GM12865 (cell line): ENCODE measurements around the gene KRTCAP2.

Source experiments
- DNase-seq: peaks from one replicate; pipeline ENCODE4 v3.0.0; 2010; ENCODE audit warnings: low read depth
- H3K4me3 ChIP-seq: 2 replicates; pipeline ENCODE4 v1.5.1; 2011; ENCODE audit warnings: mild to moderate bottlenecking, low read depth, low read length, control low read depth
- CTCF ChIP-seq: IDR thresholded peaks from 2 replicates; pipeline ENCODE4 v1.5.1; 2011; ENCODE audit warnings: low read length, control low read depth, low read depth, inconsistent platforms; ENCODE audit not compliant: insufficient read depth; ENCODE audit errors: missing control alignments

Gene KRTCAP2

DNA sequence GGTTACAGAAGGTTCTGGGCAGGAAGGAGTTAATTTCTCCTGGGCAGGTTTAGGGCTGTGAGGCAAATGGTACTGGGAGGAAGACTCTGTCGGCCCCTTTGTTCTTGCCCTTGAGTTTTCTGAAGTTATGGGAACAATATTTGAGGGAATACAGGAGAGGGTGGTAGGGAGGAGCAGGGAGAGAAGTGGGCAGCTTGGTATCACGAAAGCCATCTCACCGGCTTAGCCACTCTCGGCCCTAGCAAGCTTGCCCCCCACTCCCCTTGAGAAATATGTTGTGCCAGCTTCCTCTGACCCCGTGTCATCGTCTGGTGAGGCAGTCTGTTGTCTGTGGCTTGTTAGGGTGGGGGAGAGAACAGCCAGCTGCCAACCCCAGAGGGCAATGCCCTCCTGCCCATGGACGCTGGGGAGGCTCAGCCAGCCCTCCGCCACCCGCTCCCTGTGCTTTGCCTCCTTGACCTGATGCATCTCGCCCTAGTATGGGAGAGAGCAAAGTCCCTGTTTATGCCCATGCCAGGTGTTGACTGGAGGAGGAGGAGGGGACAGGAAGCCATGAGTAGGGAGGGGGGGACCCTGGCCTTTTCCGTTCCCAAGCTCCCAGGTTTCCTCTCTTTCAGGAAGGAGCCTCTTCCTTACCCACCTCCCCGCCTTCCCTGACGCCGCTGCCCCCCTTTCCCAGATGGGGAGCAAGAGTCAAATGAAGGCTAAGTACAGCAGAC is 44.2 kb downstream of the KRTCAP2 start:
- H3K4me3 ChIP-seq = no peak overlapping the region
- no peak for DNase-seq
- no peak for TF ChIP-seq CTCF

DNA sequence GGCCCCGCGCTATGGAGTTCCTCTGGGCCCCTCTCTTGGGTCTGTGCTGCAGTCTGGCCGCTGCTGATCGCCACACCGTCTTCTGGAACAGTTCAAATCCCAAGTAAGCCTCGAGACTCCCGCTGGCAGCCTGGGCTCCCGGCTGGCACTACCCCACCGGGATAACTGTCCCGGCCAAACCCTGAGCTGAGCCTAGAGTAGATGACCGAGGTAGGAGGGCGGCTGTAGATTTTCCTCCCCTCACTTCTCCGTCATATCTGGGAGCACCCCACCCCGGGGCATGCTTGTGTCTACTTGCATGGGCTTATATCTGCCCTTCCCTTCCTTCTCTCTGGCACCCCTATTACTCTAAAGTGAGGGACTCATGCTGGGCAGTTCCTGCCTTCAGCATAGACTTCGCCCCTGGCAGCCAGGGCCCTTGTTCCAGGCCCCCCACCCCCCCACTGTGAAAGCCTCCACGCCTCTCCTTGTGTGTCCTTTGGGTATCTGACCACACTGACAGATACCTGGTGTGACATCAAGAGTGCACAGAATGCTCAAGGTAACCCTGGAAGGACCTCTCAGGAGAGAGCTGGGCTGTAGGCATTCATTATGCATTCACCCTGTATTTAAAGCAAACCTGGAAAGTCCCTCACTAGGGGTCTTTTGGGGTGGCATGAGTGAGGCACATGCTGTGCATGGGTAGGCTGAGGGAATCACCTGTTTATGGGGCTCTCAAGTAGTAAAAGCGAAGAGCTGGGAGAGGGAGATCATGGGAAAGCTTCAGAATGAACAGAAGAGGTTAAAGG is 44.9 kb downstream of the KRTCAP2 start:
- H3K4me3 ChIP-seq = no peak overlapping the region
- TF ChIP-seq CTCF = no peak
- DNase-seq = no peak

- TF ChIP-seq CTCF = no peak
- peak within 1 kb of the TSS; percentile 22 for H3K4me3 ChIP-seq
- DNase-seq = no peak
These were observed 45.8 kb downstream of the KRTCAP2 start, which contains the start of gene EFNA1 for GRCh38 chr1:155127105-155127966. TSS of gene EFNA1 (plus strand) at chr1:155127876. CDS start at chr1:155127978, 102 bp downstream.

DNA sequence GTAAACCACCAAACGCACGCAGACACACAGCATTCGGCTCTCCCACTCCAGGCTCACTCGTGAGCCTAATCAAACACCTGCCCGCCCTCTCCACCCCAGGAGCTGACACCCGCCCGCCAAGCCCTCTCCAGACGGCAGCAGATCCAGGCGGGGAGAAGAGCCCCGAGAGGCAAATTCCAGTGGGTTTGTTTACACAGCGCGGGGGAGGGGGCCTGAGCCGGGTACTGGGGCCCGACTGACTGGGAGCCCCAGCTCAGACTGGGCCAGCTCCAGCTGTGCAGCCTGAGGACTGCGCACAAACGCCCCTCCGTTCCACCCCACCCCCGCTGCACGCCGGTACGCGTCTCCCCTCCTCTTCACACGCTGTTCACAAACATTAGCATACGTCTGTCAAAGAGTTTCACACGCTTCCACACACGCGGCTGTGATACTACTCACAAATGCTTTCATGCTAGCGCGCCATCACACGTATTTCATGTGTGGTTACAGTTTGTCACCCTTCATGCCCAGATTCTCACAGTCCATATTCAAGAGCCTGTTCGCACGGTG is 46.5 kb downstream of the KRTCAP2 start:
- H3K4me3 ChIP-seq = no peak overlapping the region

GRCh38 chr1:155125946-155126555 is 47.1 kb downstream of the KRTCAP2 start:
- no peak for TF ChIP-seq CTCF
- DNase-seq = no peak
- no peak overlapping the region for H3K4me3 ChIP-seq

More for the DNA sequence above, 46.5 kb downstream of the KRTCAP2 start:
- no peak for TF ChIP-seq CTCF
- peak; percentile 46 for DNase-seq

GRCh38 chr1:155125511-155125945 is 47.6 kb downstream of the KRTCAP2 start:
- H3K4me3 ChIP-seq = no peak overlapping the region
- no peak for DNase-seq
- TF ChIP-seq CTCF = no peak
